Trophoblast cell (in vitro differentiated cells and primary cell): Measurements from ENCODE around the gene DLX1.

Experiments
- DNase-seq, 2 donors: peaks; one replicate each; pipeline ENCODE4 v3.0.0-alpha.2; 2016
- H2AFZ ChIP-seq: 2 replicates; pipeline ENCODE4 v1.6.1; 2013; ENCODE audit warnings: low read length, moderate library complexity, mild to moderate bottlenecking; ENCODE audit not compliant: insufficient read depth, poor library complexity
- H2AK5ac ChIP-seq: 2 replicates; pipeline ENCODE4 v1.6.1; 2013; ENCODE audit warnings: mild to moderate bottlenecking, low read length
- H2BK120ac ChIP-seq: 2 replicates; pipeline ENCODE4 v1.6.1; 2013; ENCODE audit warnings: low read length, mild to moderate bottlenecking, moderate library complexity; ENCODE audit not compliant: insufficient read depth, poor library complexity
- H2BK12ac ChIP-seq: 2 replicates; pipeline ENCODE4 v1.6.1; 2013; ENCODE audit warnings: mild to moderate bottlenecking, low read length, moderate library complexity
- H2BK5ac ChIP-seq: 2 replicates; pipeline ENCODE4 v1.6.1; 2013; ENCODE audit warnings: low read length, low read depth, moderate library complexity, mild to moderate bottlenecking; ENCODE audit not compliant: poor library complexity
- H3K14ac ChIP-seq: 2 replicates; pipeline ENCODE4 v1.6.1; 2013; ENCODE audit warnings: mild to moderate bottlenecking, low read length
- H3K18ac ChIP-seq: 2 replicates; pipeline ENCODE4 v1.6.1; 2013; ENCODE audit warnings: mild to moderate bottlenecking, low read length
- H3K23ac ChIP-seq: 2 replicates; pipeline ENCODE4 v1.6.1; 2013; ENCODE audit warnings: low read length
- H3K27ac ChIP-seq: 2 replicates; pipeline ENCODE4 v1.5.1; 2013; ENCODE audit warnings: low read depth, mild to moderate bottlenecking, inconsistent platforms, low read length, moderate library complexity
- H3K27me3 ChIP-seq: 2 replicates; pipeline ENCODE4 v1.6.1; 2013; ENCODE audit warnings: inconsistent platforms, mild to moderate bottlenecking, low read length, moderate library complexity; ENCODE audit not compliant: insufficient read depth
- H3K36me3 ChIP-seq, 2 experiments: 1 replicate in 1 of 2; 2 replicates in 1 of 2; pipeline ENCODE4 v1.6.1; 2013; ENCODE audit warnings: low read length in 2 of 2, mild to moderate bottlenecking in 2 of 2, moderate library complexity in 1 of 2; ENCODE audit not compliant: insufficient read depth in 2 of 2, control insufficient read depth in 1 of 2
- H3K4ac ChIP-seq: 2 replicates; pipeline ENCODE4 v1.6.1; 2013; ENCODE audit warnings: low read depth, mild to moderate bottlenecking, low read length, moderate library complexity
- H3K4me1 ChIP-seq, 2 experiments: 1 replicate in 1 of 2; 2 replicates in 1 of 2; pipeline ENCODE4 v1.6.1; 2013; ENCODE audit warnings: low read length in 2 of 2, mild to moderate bottlenecking in 2 of 2, moderate library complexity in 1 of 2; ENCODE audit not compliant: insufficient read depth in 2 of 2, control insufficient read depth in 1 of 2
- H3K4me2 ChIP-seq: 2 replicates; pipeline ENCODE4 v1.6.1; 2013; ENCODE audit warnings: inconsistent platforms, mild to moderate bottlenecking, low read length, moderate library complexity
- H3K4me3 ChIP-seq: 2 replicates; pipeline ENCODE4 v1.5.1; 2013; ENCODE audit warnings: mild to moderate bottlenecking, low read depth, low read length, inconsistent platforms
- H3K79me1 ChIP-seq: one replicate; pipeline ENCODE4 v1.6.1; 2013; ENCODE audit warnings: low read length
- H3K79me2 ChIP-seq: 2 replicates; pipeline ENCODE4 v1.6.1; 2013; ENCODE audit warnings: low read length, mild to moderate bottlenecking; ENCODE audit not compliant: control insufficient read depth, insufficient read depth, poor library complexity
- H3K9ac ChIP-seq: 2 replicates; pipeline ENCODE4 v1.6.1; 2013; ENCODE audit warnings: mild to moderate bottlenecking, low read length
- H3K9me3 ChIP-seq: 2 replicates; pipeline ENCODE4 v1.6.1; 2013; ENCODE audit warnings: low read depth, mild to moderate bottlenecking, control low read depth, inconsistent platforms, low read length; ENCODE audit not compliant: insufficient read depth
- H4K12ac ChIP-seq: 2 replicates; pipeline ENCODE4 v1.6.1; 2013; ENCODE audit warnings: low read depth, mild to moderate bottlenecking, low read length, moderate library complexity
- H4K8ac ChIP-seq: 2 replicates; pipeline ENCODE4 v1.6.1; 2013; ENCODE audit warnings: low read depth, mild to moderate bottlenecking, low read length, moderate library complexity
- H4K91ac ChIP-seq: one replicate; pipeline ENCODE4 v1.6.1; 2013; ENCODE audit warnings: low read depth, mild to moderate bottlenecking, low read length, moderate library complexity
- WGBS: extraction: QIAGEN DNeasy Blood & Tissue Kit; methylation state at CpG from one replicate; pipeline ENCODE4 v1.1.7; 2013; ENCODE audit warnings: missing lambda C conversion rate; ENCODE audit not compliant: insufficient read length, insufficient coverage; ENCODE audit errors: extremely low coverage; 5-methylcytosine and 5-hydroxymethylcytosine counted together

Gene DLX1

DNA sequence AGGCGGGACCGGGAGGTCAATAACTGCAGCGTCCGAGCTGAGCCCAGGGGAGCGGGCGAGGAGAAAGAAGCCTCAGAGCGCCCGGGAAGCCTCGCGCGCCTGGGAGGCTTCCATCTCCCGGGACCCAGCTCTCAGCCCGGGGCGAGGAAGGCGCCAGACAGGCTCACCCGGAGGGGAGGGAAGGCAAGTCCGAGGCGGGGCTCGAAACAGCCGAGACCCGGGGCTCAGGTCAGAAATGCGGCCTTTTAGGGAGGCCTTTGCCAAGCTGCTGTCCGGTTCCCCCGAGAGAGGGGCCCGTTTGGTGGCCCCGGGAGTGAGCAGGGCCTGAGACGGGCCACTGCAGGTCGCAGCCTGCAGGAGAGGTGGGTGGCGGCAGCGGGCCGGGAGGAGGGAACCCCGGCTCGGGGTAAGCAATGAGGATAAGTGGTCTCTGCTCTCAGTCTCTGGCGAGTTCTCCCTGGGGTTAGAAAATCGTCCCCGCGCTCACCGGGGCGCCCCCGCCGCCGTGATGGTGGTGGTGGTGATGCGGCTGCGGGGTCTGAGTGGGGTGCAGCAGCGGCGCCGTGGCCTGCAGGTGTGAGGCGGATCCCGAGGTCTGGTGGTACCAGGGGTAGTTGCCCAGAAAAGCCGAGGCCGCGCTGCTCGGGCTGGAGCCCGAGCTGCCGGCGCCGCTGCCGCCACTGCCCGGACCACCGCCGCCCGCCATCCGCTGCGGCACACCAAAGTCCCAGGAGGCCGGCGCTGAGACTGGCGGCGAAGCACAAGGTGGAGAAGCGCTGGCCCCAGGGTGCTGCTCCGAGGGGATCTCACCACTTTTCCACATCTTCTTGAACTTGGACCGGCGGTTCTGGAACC, 15.0 kb downstream of the DLX1 start:
- Histone ChIP-seq H2AFZ (no peak overlapping the region), H2BK120ac (peak overlapping the region; percentile 91), H3K18ac (peak overlapping the region; percentile 94), H3K36me3 (peaks cover 18% of the 10 kb centered on the region in 2 experiments), H2AK5ac (peak overlapping the region; percentile 71), H3K9me3 (no peaks in the 10 kb centered on the region), H3K23ac (no peak overlapping the region), H3K4me2 (peak overlapping the region; percentile 87), H4K91ac (peak overlapping the region; percentile 87), H3K4me3 (peak overlapping the region; percentile 96), H3K79me2 (peaks cover 39% of the 10 kb centered on the region), H3K4me1 (peaks cover 16 to 23% of the 10 kb centered on the region in 2 experiments), H3K9ac (peak overlapping the region; percentile 99), H3K27me3 (no peaks in the 10 kb centered on the region), H3K14ac (peak overlapping the region; percentile 87), H2BK5ac (peak overlapping the region; percentile 81), H3K79me1 (peaks cover 60% of the 10 kb centered on the region), H4K12ac (peak overlapping the region; percentile 23), H3K27ac (peak overlapping the region; percentile 94), H3K4ac (peak overlapping the region; percentile 98), H2BK12ac (peak overlapping the region; percentile 78), H4K8ac (peak overlapping the region; percentile 83)
- no CpG with 5 or more reads among the region's 72 CpGs for whole genome bisulfite sequencing
- DNase-seq, result no peak

DNA sequence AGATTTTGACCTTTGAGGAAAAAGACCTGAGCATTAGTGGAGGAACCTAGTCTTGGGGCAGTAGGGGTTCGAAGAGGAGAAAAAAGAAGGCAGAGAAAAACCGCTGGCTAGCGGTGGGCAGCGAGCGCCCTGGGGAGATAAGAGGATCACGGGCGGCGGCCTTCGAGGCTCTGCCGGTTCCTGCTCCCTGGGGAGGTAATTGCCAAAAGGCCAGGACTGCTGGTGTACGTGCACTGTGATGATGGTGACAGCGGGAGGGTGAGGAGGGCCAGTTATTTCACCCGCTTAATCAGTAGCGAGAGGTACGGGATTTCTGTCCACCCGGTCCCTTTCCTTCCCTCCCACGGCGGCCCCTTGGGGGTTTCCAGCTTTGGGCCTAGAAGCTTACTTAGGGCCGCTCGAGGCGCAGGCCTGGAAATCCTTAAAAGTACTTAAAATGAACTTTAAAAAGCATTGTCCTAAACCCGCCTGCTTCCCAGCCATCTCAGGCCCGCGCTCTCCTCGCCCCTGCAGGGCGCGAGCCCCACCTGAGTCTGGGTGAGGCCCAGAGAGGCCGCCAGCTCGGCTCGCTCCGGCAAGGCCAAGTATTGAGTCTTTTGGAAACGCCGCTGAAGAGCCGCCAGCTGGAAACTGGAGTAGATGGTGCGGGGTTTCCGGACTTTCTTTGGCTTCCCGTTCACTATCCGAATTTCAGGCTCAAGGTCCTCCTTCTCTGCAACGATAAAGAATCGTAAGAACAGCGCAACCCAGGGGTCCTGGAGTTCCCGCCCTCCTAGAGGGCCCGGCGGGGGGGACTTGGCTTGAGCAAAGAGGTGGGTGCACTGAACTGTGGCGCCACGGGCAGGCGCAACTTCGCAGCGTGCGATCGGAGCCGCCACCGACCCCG, 15.9 kb downstream of the DLX1 start:
- no CpG with 5 or more reads among the region's 54 CpGs for WGBS
- H4K8ac ChIP-seq, result peak overlapping the region; percentile 83
- H2AK5ac ChIP-seq, result peak overlapping the region; percentile 83

DNA sequence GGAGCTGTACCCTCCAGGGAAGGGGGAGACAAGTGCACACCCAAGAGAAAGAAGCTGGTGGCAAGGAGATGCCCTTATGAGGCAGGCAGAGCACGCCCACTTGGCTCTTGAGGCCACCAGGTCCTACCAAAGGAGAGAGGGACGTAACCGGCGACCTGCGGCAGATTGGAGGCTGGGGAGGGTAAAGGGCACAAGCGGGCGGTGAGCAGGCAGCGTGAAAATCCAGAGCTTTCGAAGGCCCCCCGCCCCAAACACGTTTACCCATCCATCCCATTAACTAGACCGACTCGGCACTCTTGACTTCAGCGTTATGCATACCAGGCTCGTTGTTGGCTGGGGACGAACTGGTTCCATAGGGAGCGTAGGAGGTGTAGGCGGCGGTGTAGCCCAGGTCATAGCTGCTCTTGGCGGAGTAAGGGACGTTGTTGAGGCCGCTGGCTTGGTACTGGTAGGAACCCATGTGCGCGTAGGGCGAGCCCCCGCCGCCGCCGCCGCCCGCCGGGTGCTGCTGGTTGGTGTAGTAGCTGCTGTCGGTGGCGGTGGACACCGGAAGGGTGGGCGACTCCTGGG, 16.6 kb downstream of the DLX1 start:
- peaks cover 18% of the 10 kb centered on the region in 2 experiments for H3K36me3 ChIP-seq
- peak overlapping the region; percentile 61 for H4K8ac ChIP-seq
- DNase-seq, result peak in 1 of 2 donors; percentile 38
- H3K79me1 ChIP-seq, result peaks cover 47% of the 10 kb centered on the region
- H3K14ac ChIP-seq, result peak overlapping the region; percentile 91
- WGBS, result no CpG with 5 or more reads among the region's 36 CpGs
- H2AFZ ChIP-seq, result peak overlapping the region; percentile 48
- H3K9me3 ChIP-seq, result no peaks in the 10 kb centered on the region
- peak overlapping the region; percentile 99 for H3K9ac ChIP-seq
- H2BK120ac ChIP-seq, result peak overlapping the region; percentile 80
- H3K4ac ChIP-seq, result peak overlapping the region; percentile 98
- peaks cover 15 to 34% of the 10 kb centered on the region in 2 experiments for H3K4me1 ChIP-seq
- peak overlapping the region; percentile 76 for H2AK5ac ChIP-seq
- peak overlapping the region; percentile 87 for H3K4me2 ChIP-seq
- no peaks in the 10 kb centered on the region for H3K27me3 ChIP-seq
- H3K27ac ChIP-seq, result peak overlapping the region; percentile 94
- H4K12ac ChIP-seq, result peak overlapping the region; percentile 39
- H3K4me3 ChIP-seq, result peak overlapping the region; percentile 96
- peaks cover 32% of the 10 kb centered on the region for H3K79me2 ChIP-seq
- peak overlapping the region; percentile 46 for H2BK12ac ChIP-seq
- H3K18ac ChIP-seq, result peak overlapping the region; percentile 94
- peak overlapping the region; percentile 81 for H2BK5ac ChIP-seq
- no peak overlapping the region for H3K23ac ChIP-seq
- H4K91ac ChIP-seq, result peak overlapping the region; percentile 87

More for the DNA sequence above, 15.9 kb downstream of the DLX1 start:
- peak overlapping the region; percentile 91 for H3K14ac ChIP-seq
- H3K27me3 ChIP-seq, result no peaks in the 10 kb centered on the region
- no peak for DNase-seq
- peak overlapping the region; percentile 99 for H3K9ac ChIP-seq
- peak overlapping the region; percentile 94 for H3K18ac ChIP-seq
- peak overlapping the region; percentile 87 for H3K4me2 ChIP-seq
- peak overlapping the region; percentile 88 for H3K23ac ChIP-seq
- peak overlapping the region; percentile 74 for H2BK12ac ChIP-seq
- H3K4ac ChIP-seq, result peak overlapping the region; percentile 98
- peak overlapping the region; percentile 91 for H2BK120ac ChIP-seq
- peak overlapping the region; percentile 81 for H2BK5ac ChIP-seq
- H3K27ac ChIP-seq, result peak overlapping the region; percentile 94
- H2AFZ ChIP-seq, result peak overlapping the region; percentile 48
- peaks cover 54% of the 10 kb centered on the region for H3K79me1 ChIP-seq
- peaks cover 36% of the 10 kb centered on the region for H3K79me2 ChIP-seq
- H3K36me3 ChIP-seq, result peaks cover 18% of the 10 kb centered on the region in 2 experiments
- H4K91ac ChIP-seq, result peak overlapping the region; percentile 87
- H3K4me3 ChIP-seq, result peak overlapping the region; percentile 96
- H3K9me3 ChIP-seq, result no peaks in the 10 kb centered on the region
- peaks cover 16 to 30% of the 10 kb centered on the region in 2 experiments for H3K4me1 ChIP-seq
- peak overlapping the region; percentile 39 for H4K12ac ChIP-seq
